IMR-90 (cell line): ENCODE results near the gene SCN4A.
"Not testable (repeated sequence)": the region's sequence is repeated elsewhere in the genome, so short reads cannot be mapped to it uniquely, and the experiment has no call there.

Source experiments
- BHLHE40 ChIP-seq: fragments of 150-350 bp; IDR thresholded peaks from 2 replicates; pipeline ENCODE4 v1.6.1; 2016; ENCODE audit warnings: mild to moderate bottlenecking, low read depth, low read length
- CEBPB ChIP-seq: IDR thresholded peaks from 2 replicates; pipeline ENCODE4 v1.6.1; 2012; ENCODE audit warnings: low read depth, low read length, improper control_type of control experiment
- CHD1 ChIP-seq: IDR thresholded peaks from 2 replicates; pipeline ENCODE4 v1.6.1; 2012; ENCODE audit warnings: low read depth, low read length, improper control_type of control experiment
- CTCF ChIP-seq: conservative IDR thresholded peaks from 2 replicates; pipeline ENCODE4 v1.5.1; 2012; ENCODE audit warnings: mild to moderate bottlenecking, low read depth, low read length, improper control_type of control experiment
- ELK1 ChIP-seq: fragments of 150-350 bp; IDR thresholded peaks from 2 replicates; pipeline ENCODE4 v1.6.1; 2016; ENCODE audit warnings: low read depth, mild to moderate bottlenecking, low read length, moderate library complexity, borderline replicate concordance
- FOS ChIP-seq: fragments of 150-350 bp; IDR thresholded peaks from 2 replicates; pipeline ENCODE4 v1.6.1; 2016; ENCODE audit warnings: low read depth, low read length
- MAZ ChIP-seq: IDR thresholded peaks from 2 replicates; pipeline ENCODE4 v1.6.1; 2012; ENCODE audit warnings: low read depth, mild to moderate bottlenecking, low read length, improper control_type of control experiment, moderate library complexity, borderline replicate concordance
- MXI1 ChIP-seq: IDR thresholded peaks from 2 replicates; pipeline ENCODE4 v1.6.1; 2012; ENCODE audit warnings: low read depth, mild to moderate bottlenecking, low read length, moderate library complexity, borderline replicate concordance
- POLR2A ChIP-seq: IDR thresholded peaks from 2 replicates; pipeline ENCODE4 v1.6.1; 2012; ENCODE audit warnings: mild to moderate bottlenecking, low read depth, low read length
- RAD21 ChIP-seq: IDR thresholded peaks from 2 replicates; pipeline ENCODE4 v1.6.1; 2012; ENCODE audit warnings: low read length, improper control_type of control experiment
- RCOR1 ChIP-seq: IDR thresholded peaks from 2 replicates; pipeline ENCODE4 v1.6.1; 2012; ENCODE audit warnings: mild to moderate bottlenecking, low read length, improper control_type of control experiment; ENCODE audit not compliant: insufficient replicate concordance
- RFX5 ChIP-seq: IDR thresholded peaks from 2 replicates; pipeline ENCODE4 v1.8.0; 2012; ENCODE audit warnings: low read depth, mild to moderate bottlenecking, low read length, moderate library complexity
- SMC3 ChIP-seq: fragments of 150-350 bp; IDR thresholded peaks from 2 replicates; pipeline ENCODE4 v1.6.1; 2016; ENCODE audit warnings: low read depth, mild to moderate bottlenecking, antibody characterized with exemption, low read length, moderate library complexity
- USF2 ChIP-seq: fragments of 150-350 bp; IDR thresholded peaks from 2 replicates; pipeline ENCODE4 v1.6.1; 2017; ENCODE audit warnings: mild to moderate bottlenecking, antibody characterized with exemption, low read length, low read depth

- TF ChIP-seq CEBPB, POLR2A, CTCF, FOS, CHD1, MXI1, USF2, RCOR1, RFX5, ELK1, RAD21, SMC3, BHLHE40, MAZ: not testable (repeated sequence)
Observed at GRCh38 chr17:63982641-63983040, 9.9 kb upstream of the SCN4A start.
